ENCODE measurements around the gene DTNBP1. TPM values are rescaled to one million over a fixed set of nuclear protein-coding genes. Genes with fewer than 3 reads are reported as not detected.

The DTNBP1 gene
- total and polyA plus RNA-seq, 2 of the 8 experiments (the other 6 are each of a cell fraction or from before 2014, with no cell fraction given), result 13.5 to 22.1 TPM

- TF ChIP-seq SUZ12 (IDR thresholded peaks at IDR 0.05; ENCODE audit: low read length) (no peak), CHD2 (IDR thresholded peaks at IDR 0.05; ENCODE audit: low read length) (no peak), USF2 (IDR thresholded peaks at IDR 0.05; ENCODE audit: low read length) (no peak), TEAD4 (IDR thresholded peaks at IDR 0.05; ENCODE audit: low read depth, low read length) (no peak), JUN (IDR thresholded peaks at IDR 0.05; ENCODE audit: low read depth, low read length) (no peak)
Observed at GRCh38 chr6:15659181-15659580, 3.6 kb downstream of the DTNBP1 start (continued).
